Retina (tissue), 1 donor: ENCODE measurements around the gene OSBPL6.

Experiments
- DNase-seq: peaks from one replicate; pipeline ENCODE4 v3.0.0-alpha.2; 2016

The OSBPL6 gene

DNA sequence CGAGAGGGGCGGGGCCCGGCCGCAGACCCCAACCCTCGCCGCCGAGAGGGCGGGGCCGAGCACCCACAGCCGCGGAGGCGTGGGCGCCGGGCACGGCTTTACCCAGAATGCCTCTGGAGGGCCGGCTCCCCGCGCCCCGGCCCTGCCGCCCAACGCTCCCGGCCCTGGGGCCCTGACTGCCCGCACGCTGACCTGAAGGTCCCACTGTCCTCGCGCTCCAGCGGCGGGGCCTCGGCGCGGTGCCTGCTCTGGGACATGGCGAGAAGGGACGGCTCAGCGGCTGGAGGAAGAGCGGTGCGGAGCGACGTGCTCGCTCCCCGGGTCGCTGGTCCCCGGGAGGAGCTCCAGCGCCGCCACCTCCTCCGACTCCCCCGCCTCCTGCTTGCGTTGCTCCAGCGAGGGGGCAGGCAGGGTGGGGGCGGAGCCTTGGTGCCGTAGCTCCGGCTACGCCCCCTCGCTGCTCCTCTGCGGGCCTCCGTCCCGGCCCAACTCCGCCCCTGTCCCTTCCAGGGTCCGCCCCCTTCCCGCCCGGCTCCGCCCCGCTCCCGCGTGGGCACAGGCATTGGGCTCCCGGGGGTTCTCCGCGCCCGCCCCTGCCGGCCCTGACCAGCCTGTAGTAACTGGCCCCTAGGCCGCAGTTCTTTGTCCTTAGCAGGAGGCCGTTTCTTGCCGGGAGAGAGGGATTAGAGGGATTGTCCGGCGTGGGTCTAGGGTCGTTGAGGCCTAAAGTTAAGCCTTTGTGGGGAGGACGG, 256.6 kb downstream of the OSBPL6 start, which contains the start of the genes PJVK and PRKRA:
TSS of gene PJVK (plus strand) at position 605 of the 752 bp plus-strand sequence. CDS start 2,032 bp downstream, outside the sequence.
TSS of gene PRKRA (minus strand) at position 402 of the 752 bp plus-strand sequence. CDS start at position 257, 145 bp downstream.
- DNase-seq, result peak; percentile 99

- DNase-seq, result peak; percentile 16
Observed at GRCh38 chr2:178452334-178452733, 258.0 kb downstream of the OSBPL6 start.
